Activated CD4-positive, alpha-beta T cell treated with anti-CD3 and anti-CD28 coated beads, Interleukin-2, amount 50 U/mL, for 4 hours (primary cell): ENCODE data around the gene CADM3.

Experiments used
- DNase-seq, 2 experiments: peaks; one replicate each; pipeline ENCODE4 v3.0.0-alpha.2; 2020

The CADM3 gene

GRCh38 chr1:159175571-159175970, 4.2 kb downstream of the CADM3 start:
- no peak for DNase-seq

GRCh38 chr1:159177272-159177907, 6.0 kb downstream of the CADM3 start:
- no peak for DNase-seq

GRCh38 chr1:159179906-159180305, 8.5 kb downstream of the CADM3 start:
- no peak for DNase-seq

GRCh38 chr1:159180516-159180915, 9.1 kb downstream of the CADM3 start:
- DNase-seq: no peak

GRCh38 chr1:159181328-159182024, 10.1 kb downstream of the CADM3 start:
- no peak for DNase-seq

GRCh38 chr1:159184201-159184600, 12.8 kb downstream of the CADM3 start:
- no peak for DNase-seq

GRCh38 chr1:159185121-159185520, 13.7 kb downstream of the CADM3 start:
- no peak for DNase-seq

GRCh38 chr1:159187033-159187432, 15.6 kb downstream of the CADM3 start:
- no peak for DNase-seq

GRCh38 chr1:159187647-159188374, 16.4 kb downstream of the CADM3 start:
- DNase-seq: no peak

GRCh38 chr1:159188375-159188788, 17.0 kb downstream of the CADM3 start:
- DNase-seq: no peak

GRCh38 chr1:159190441-159190840, 19.0 kb downstream of the CADM3 start:
- no peak for DNase-seq

- DNase-seq: no peak
Measured at GRCh38 chr1:159196543-159196942, 25.1 kb downstream of the CADM3 start.

GRCh38 chr1:159197561-159198557, 26.4 kb downstream of the CADM3 start:
- DNase-seq: peak; percentile 7 to 10

- DNase-seq: no peak
Measured at GRCh38 chr1:159199901-159200300, 28.5 kb downstream of the CADM3 start.

GRCh38 chr1:159200769-159201168, 29.4 kb downstream of the CADM3 start:
- no peak for DNase-seq

- no peak for DNase-seq
Measured at GRCh38 chr1:159201642-159202041, 30.2 kb downstream of the CADM3 start.

GRCh38 chr1:159203610-159204009, 32.2 kb downstream of the CADM3 start:
- no peak for DNase-seq

GRCh38 chr1:159204161-159205141, 33.0 kb downstream of the CADM3 start, which contains the start of gene ACKR1:
ACKR1 (plus strand) TSS chr1:159204875; CDS start chr1:159204960, 85 bp downstream.
- no peak for DNase-seq

- no peak for DNase-seq
Measured at GRCh38 chr1:159205225-159205624, 33.8 kb downstream of the CADM3 start.

GRCh38 chr1:159206110-159206509, 34.7 kb downstream of the CADM3 start:
- no peak for DNase-seq

- no peak for DNase-seq
Measured at GRCh38 chr1:159207080-159207479, 35.7 kb downstream of the CADM3 start.
